Stimulated activated CD8-positive, alpha-beta memory T cell treated with anti-CD3 and anti-CD28 coated beads, Interleukin-15, amount 100 ng/mL, for 24 hours (primary cell): Measurements from ENCODE around the gene POLR2L.

Experiments used
- DNase-seq: peaks from one replicate; pipeline ENCODE4 v3.0.0-alpha.2; 2020; ENCODE audit warnings: low read depth

POLR2L gene

GRCh38 chr11:794013-794765 is 48.1 kb downstream of the POLR2L start:
- no peak for DNase-seq

GRCh38 chr11:793556-793955 is 48.8 kb downstream of the POLR2L start:
- DNase-seq = no peak

GRCh38 chr11:792873-793272 is 49.5 kb downstream of the POLR2L start:
- no peak for DNase-seq

- no peak for DNase-seq
These were observed 49.9 kb downstream of the POLR2L start for GRCh38 chr11:792535-792821.

- no peak for DNase-seq
These were observed 50.4 kb downstream of the POLR2L start for GRCh38 chr11:791658-792534.

GRCh38 chr11:790721-791564 is 51.4 kb downstream of the POLR2L start:
- no peak for DNase-seq

- DNase-seq = peak; percentile 31
These were observed 52.4 kb downstream of the POLR2L start, which contains the start of gene CEND1 for GRCh38 chr11:789943-790342. CEND1 (minus strand) TSS chr11:790090; CDS start chr11:788576, 1,514 bp downstream.
